ENCODE measurements around the gene BIRC6.

- TF ChIP-seq CTCF (conservative IDR thresholded peaks at IDR 0.05; ENCODE audit: low read depth, low read length), result no peak
- TF ChIP-seq POLR2A (IDR thresholded peaks at IDR 0.05; ENCODE audit: low read depth, low read length), result no peak
Observed at GRCh38 chr2:32399221-32399620, 42.4 kb downstream of the BIRC6 start.
